Measurements from ENCODE around the gene FCER2.

DNA sequence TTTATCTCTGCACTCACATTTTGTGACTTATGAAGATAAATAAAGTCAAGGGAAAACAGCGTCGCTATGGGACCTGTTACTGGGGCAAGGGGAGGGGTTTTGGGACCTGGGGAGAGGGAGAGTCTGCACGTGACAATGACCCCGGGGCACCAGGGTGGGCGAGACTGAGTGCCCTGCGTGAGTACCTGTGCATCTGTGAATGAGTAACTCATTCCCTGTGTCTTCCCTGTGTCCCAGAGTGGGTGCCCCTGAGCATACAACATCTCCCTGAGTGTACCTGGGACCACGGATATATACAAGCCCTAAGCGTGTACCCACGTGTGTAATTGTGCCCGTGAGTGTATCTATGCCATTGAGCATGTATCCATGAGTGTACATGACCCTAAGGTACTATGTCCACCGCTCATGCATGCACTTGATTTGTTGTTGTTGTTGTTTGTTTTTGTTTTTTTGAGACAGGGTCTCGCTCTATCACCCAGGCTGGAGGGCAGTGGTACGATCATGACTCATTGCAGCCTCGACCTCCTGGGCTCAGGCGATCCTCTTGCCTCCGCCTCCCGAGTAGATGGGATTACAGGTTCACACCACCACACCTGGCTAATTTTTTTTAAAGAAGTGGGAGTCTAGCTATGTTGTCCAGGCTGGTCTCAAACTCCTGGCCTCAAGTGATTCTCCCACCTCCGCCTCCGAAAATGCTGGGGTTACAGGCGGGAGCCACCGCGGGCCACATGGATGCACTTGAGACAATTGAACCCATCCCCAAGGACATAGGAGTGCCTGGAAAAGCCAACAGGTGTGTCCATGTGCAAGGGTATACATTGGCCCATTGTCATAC lies 21.9 kb downstream of the FCER2 start:
- TF ChIP-seq, protein P1, sequence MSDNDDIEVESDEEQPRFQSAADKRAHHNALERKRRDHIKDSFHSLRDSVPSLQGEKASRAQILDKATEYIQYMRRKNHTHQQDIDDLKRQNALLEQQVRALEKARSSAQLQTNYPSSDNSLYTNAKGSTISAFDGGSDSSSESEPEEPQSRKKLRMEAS (IDR thresholded peaks at IDR 0.05): no peak
- TF ChIP-seq RAD21 (IDR thresholded peaks at IDR 0.05) (no peak), YY1 (IDR thresholded peaks at IDR 0.05) (no peak), JUND (IDR thresholded peaks at IDR 0.05) (no peak), TAF1 (conservative IDR thresholded peaks at IDR 0.05) (no peak), SP1 (IDR thresholded peaks at IDR 0.05) (no peak), GABPA (IDR thresholded peaks at IDR 0.05 in 1 of 2, conservative IDR thresholded peaks at IDR 0.05 in 1 of 2) (no peak), NR2F2 (IDR thresholded peaks at IDR 0.05) (no peak)
- TF ChIP-seq, protein P2, sequence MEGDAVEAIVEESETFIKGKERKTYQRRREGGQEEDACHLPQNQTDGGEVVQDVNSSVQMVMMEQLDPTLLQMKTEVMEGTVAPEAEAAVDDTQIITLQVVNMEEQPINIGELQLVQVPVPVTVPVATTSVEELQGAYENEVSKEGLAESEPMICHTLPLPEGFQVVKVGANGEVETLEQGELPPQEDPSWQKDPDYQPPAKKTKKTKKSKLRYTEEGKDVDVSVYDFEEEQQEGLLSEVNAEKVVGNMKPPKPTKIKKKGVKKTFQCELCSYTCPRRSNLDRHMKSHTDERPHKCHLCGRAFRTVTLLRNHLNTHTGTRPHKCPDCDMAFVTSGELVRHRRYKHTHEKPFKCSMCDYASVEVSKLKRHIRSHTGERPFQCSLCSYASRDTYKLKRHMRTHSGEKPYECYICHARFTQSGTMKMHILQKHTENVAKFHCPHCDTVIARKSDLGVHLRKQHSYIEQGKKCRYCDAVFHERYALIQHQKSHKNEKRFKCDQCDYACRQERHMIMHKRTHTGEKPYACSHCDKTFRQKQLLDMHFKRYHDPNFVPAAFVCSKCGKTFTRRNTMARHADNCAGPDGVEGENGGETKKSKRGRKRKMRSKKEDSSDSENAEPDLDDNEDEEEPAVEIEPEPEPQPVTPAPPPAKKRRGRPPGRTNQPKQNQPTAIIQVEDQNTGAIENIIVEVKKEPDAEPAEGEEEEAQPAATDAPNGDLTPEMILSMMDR (IDR thresholded peaks at IDR 0.05; ENCODE audit: low read depth, low read length, missing input control): no peak
- TF ChIP-seq, protein P3, sequence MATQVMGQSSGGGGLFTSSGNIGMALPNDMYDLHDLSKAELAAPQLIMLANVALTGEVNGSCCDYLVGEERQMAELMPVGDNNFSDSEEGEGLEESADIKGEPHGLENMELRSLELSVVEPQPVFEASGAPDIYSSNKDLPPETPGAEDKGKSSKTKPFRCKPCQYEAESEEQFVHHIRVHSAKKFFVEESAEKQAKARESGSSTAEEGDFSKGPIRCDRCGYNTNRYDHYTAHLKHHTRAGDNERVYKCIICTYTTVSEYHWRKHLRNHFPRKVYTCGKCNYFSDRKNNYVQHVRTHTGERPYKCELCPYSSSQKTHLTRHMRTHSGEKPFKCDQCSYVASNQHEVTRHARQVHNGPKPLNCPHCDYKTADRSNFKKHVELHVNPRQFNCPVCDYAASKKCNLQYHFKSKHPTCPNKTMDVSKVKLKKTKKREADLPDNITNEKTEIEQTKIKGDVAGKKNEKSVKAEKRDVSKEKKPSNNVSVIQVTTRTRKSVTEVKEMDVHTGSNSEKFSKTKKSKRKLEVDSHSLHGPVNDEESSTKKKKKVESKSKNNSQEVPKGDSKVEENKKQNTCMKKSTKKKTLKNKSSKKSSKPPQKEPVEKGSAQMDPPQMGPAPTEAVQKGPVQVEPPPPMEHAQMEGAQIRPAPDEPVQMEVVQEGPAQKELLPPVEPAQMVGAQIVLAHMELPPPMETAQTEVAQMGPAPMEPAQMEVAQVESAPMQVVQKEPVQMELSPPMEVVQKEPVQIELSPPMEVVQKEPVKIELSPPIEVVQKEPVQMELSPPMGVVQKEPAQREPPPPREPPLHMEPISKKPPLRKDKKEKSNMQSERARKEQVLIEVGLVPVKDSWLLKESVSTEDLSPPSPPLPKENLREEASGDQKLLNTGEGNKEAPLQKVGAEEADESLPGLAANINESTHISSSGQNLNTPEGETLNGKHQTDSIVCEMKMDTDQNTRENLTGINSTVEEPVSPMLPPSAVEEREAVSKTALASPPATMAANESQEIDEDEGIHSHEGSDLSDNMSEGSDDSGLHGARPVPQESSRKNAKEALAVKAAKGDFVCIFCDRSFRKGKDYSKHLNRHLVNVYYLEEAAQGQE (IDR thresholded peaks at IDR 0.05): no peak
- TF ChIP-seq, protein P4, sequence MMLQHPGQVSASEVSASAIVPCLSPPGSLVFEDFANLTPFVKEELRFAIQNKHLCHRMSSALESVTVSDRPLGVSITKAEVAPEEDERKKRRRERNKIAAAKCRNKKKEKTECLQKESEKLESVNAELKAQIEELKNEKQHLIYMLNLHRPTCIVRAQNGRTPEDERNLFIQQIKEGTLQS (IDR thresholded peaks at IDR 0.05): no peak
- TF ChIP-seq, protein P5, sequence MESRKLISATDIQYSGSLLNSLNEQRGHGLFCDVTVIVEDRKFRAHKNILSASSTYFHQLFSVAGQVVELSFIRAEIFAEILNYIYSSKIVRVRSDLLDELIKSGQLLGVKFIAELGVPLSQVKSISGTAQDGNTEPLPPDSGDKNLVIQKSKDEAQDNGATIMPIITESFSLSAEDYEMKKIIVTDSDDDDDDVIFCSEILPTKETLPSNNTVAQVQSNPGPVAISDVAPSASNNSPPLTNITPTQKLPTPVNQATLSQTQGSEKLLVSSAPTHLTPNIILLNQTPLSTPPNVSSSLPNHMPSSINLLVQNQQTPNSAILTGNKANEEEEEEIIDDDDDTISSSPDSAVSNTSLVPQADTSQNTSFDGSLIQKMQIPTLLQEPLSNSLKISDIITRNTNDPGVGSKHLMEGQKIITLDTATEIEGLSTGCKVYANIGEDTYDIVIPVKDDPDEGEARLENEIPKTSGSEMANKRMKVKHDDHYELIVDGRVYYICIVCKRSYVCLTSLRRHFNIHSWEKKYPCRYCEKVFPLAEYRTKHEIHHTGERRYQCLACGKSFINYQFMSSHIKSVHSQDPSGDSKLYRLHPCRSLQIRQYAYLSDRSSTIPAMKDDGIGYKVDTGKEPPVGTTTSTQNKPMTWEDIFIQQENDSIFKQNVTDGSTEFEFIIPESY (IDR thresholded peaks at IDR 0.05): no peak

Measured in liver (tissue), 3 donors.